ENCODE results near the gene C11orf86.
A peak's percentile ranks its signal among the peaks of the same experiment; 100 is the strongest.
"Not testable (repeated sequence)": the region's sequence is repeated elsewhere in the genome, so short reads cannot be mapped to it uniquely, and the experiment has no call there.

The C11orf86 gene

GRCh38 chr11:66974724-66975404, at the start of gene C11orf86:
TSS of gene C11orf86 (plus strand) at chr11:66975304. CDS start at chr11:66975363, 59 bp downstream.
- no peak for DNase-seq

DNA sequence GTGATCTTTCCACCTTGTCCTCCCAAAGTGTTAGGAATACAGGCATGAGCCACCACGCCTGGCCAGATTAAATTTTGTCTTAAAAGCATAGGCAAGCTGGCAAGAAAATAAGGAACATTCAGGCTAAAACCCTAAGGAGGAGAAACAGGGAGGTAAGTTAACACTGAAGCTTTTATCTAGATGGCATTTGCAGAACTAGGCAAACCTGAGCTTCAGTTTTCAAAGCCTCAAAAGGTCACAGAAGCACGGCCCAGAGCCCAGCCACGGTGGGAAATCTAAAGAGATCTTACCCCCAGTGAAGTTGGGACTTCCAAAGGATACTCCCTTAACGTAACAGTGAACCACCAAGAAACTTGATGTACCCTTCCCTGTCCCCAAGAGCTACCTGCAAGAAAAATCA, 45.4 kb upstream of the C11orf86 start:
- no peak for DNase-seq

DNA sequence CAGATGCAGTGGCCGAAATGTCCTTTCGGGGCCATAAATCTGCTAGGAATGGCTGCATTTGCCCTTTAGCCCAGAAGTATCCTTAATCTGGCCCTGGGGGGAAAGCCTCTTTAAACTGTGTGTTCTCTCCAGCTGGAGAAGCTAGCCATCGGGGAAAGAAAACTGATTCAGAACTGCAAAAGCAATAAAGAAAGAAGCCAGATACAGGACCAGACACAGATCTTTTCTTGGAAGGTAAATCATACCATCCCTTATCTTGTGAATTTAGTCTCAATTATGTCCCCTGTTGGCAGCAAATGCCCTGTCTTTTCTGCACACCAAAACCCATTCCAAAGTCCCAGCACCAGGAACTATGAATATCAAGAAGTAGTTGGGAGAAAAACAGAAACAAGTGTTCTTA, 42.6 kb upstream of the C11orf86 start:
- no peak for DNase-seq

DNA sequence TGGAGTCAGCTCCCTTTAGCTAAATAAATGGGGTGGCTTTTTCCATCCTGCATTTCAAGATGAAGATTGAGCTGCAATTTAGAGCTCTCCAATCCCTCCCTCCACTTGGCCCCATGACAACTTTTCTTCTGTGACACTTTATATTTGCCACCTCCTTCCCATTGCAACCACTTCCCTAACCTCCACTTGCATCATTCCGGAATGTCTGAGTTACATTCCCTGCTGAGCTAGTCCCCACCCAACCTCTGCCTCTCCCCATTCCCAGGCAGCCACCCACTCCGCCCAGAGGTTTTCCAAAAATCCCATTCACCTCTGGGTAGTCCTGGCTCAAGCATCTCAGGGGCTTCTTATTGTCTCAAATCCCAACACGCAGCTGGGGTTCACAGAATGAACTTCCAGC, 41.6 kb upstream of the C11orf86 start:
- DNase-seq = no peak

DNA sequence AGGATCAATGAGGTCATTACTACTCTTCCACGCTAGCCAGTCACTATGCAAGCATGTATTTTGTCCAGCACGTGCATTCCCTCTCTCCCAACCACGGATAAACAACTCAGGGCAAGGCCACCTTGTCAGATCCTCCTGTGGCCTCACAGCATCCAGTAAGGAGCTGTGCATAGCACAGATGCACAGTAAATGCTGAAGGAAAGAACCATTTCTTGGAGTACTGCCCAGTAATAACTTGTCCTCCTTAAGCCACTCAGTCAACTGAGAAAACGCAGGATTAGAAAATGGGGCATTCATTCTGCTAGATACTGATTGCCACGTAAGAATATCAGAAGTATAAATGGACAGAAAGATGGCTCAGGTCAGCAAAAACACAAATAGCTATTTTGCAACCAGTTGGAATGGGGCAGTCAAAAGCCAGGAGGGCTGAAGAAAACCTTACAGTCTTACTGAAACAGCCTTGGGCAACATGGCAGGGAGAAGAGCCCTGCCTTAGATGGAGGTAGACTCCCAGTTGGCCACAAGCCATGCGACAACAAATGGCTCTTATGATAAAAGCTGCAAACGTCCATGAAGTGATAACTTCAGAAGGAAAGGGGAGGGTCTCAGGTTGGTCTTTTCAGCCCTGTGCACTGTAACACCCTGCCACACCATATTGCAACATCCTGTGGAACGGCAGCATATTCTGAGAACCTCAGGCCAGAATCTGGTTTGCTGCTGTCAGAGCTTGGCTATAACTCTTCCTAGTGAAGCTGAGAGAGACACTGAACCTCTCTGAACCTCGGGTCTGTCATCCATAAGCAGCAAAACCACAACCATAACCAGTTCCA, 39.9 kb upstream of the C11orf86 start:
- no peak for DNase-seq

DNA sequence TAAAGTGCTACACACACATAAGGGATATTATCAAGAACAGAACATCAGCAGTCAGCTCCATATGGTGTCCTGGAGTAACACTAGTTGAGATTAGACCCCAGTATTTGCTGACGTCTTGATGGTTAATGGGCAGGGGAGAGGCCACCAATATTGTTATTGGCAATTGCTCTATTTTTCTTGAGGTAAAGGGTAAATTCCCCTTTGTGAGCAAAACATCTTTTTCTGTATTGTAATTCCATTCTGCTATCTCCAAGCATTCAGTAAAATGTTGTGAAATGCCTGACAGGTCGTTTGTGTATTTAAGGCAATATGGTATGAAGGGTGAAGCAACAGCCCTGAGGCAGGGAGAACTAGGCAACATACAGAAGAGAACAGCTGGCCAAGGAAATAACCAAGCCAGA, 38.8 kb upstream of the C11orf86 start:
- no peak for DNase-seq

DNA sequence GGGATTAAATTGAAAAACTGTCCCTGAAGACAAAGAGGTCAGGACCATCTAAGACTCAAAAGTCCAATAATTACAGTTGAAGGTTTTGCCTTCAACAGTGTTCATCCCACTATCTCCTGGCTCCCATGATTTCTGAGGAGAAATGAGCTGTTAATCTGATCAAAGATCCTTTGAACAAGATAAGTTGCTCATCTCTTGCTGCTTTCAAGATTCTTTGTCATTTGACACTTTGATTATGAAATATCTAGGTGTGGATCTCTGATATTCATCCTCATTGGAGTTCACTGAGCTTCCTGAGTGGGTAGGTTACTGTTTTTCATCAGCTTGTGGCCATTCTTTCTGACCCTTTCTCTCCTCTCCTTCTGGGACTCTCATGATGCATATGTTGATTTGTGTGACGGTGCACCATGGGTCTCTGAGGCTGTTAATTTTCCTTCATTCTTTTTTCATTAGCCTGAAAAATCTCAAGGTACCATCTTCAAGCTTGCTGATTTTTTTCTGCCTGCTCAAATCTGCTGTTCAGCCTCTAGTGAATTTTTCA, 37.8 kb upstream of the C11orf86 start:
- no peak for DNase-seq

GRCh38 chr11:66938582-66939135, 36.4 kb upstream of the C11orf86 start:
- no peak for DNase-seq

DNA sequence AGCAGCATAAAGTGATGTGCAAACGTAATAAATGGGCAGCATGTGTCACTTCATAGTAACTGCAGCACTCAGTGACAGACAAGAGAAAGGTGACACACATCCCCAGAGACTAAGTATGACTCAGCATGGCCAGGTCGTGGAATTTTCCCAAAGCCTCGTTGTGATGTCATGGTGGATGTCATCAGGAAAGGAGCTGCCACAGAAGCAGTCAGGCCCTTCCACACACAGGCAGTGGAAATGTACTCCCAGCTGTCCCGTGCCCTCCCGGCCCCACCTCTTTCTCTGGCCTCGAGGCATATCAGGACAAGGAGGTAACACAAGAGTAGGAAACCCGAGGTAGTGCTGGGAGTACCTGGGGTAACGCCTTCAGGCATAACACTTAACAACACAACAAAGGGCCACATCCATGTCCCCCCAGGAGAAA, 25.0 kb upstream of the C11orf86 start:
- DNase-seq = peak; percentile 56

DNA sequence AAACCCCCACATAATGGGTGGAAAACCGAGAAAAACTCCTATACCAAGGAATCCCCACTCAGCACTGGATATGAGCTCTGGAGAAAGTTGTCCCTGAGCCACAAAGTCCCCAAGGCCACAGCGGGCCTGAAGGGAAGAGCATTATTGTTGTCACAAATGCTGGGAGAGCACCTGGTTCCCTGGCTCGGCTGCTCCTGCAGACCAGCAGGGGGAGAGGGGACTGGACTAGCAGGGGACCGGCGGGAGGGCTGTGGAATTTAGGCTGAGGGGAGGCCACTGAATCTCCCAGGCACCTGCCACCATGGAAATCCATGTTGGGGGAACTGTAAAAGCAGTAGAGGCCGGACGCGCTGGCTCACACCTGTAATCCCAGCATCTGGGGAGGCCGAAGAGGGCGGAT, 24.0 kb upstream of the C11orf86 start:
- DNase-seq = no peak

GRCh38 chr11:66951927-66952337, 23.2 kb upstream of the C11orf86 start:
- DNase-seq = no peak

DNA sequence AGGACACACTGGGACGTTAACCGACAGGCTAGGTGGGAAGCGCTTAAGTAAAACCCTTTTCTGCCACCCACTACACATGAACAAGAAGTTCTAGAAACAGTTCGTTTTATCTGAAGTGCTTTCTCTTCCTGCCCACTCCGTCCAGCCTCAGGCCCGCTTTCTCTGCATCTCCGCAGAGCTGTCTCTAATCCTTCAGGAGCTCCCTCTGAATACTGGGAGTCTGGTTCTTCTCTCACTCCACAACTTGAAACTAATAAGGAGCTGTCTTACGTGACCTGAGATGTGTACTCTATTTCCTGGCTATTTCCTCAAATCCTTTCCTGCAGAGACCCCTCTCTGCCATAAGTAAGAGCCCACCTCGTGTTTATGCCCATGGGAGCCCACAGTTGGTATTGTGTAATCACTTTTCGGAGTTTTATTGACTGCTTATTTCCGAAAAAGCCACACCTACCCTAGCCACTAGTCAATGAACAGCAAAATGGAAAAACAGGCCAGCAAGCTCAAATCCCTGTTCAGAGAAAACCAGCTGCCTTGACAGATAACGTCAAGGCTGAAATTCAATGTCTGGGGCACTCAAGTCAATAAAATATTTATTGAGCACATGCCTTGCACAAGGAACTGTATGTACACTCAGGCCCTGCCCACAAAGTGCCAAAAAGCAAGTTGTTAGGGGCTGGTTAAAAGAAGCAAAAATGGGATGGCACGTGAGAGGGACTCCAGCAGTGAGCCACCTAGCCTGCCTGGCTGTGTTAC, 21.8 kb upstream of the C11orf86 start:
- no peak for DNase-seq

DNA sequence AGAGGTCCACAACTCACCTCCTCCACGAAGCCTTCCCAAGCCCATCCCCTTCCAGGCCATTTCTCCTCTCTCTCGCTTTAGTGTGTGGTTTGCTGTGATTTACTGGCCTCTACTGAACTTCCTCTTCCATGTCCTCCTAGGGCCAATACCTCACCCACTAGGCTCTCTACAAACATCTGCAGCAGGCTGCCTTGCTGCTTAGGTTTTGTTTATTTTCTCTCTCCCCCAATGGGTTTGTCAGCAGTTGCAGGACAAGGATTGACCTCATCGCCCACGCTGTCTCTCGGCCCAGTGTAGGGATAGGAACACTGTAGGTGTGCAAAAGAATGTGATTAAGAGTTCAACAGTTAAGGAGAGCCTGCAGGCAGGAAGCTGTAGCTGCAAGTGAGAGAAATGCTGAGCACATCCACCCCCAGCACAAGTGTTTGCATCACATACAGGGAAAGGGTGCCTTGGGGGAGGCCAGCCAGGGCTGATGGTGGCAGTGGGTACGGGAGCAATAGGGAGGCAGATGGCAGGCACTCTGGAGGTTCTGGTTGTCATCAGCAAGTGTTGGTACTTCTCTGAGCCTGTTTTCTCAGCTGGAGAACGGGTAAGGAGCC, 18.3 kb upstream of the C11orf86 start:
- DNase-seq = no peak

GRCh38 chr11:66957971-66958231, 17.2 kb upstream of the C11orf86 start:
- DNase-seq = no peak

DNA sequence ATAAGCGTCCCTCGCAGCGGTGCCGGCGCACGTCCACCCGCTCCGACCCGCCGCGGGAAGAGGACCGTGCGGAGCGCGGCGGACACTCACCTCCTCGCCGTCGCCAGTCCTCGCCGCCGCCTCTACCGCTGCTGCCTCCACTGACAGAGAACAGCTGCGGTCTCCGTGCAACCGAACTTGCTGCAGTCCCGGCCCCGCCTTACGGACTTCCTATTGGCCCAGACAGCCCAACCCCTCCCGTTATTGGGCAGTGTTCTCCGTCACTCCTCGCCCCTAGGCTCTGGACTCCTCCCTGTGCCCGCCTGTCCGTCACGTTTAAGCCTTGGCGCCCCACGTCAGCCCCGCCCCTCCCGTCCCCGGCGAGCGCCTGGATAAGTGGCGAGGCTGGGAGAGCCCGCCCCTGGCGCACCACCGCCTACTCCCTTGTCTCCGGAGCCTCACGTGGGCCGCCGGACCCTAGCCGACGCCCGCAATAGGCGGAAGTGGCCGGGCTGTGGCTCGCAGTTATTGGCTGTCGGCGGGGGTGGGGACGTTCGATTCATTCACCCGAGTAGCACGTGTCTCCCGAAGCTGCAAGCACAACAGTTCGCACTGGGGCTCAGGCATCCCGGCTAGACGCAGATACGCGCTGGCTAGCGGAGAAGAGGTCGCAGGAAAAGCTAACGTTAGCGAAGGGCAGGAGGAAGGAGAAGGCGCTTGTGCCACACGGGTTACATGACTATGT, 16.7 kb upstream of the C11orf86 start, which contains the start of gene PC:
TSS of gene PC (minus strand) at position 152 of the 724 bp plus-strand sequence. CDS start 86,224 bp downstream, outside the sequence.
- DNase-seq = peak; percentile 99

GRCh38 chr11:66958956-66959274, 16.2 kb upstream of the C11orf86 start:
- DNase-seq = no peak

GRCh38 chr11:66961691-66962213, 13.4 kb upstream of the C11orf86 start:
- DNase-seq = not testable (repeated sequence)

- no peak for DNase-seq
These were observed 12.9 kb upstream of the C11orf86 start for GRCh38 chr11:66962247-66962646.

GRCh38 chr11:66962801-66963200, 12.3 kb upstream of the C11orf86 start:
- DNase-seq = no peak

DNA sequence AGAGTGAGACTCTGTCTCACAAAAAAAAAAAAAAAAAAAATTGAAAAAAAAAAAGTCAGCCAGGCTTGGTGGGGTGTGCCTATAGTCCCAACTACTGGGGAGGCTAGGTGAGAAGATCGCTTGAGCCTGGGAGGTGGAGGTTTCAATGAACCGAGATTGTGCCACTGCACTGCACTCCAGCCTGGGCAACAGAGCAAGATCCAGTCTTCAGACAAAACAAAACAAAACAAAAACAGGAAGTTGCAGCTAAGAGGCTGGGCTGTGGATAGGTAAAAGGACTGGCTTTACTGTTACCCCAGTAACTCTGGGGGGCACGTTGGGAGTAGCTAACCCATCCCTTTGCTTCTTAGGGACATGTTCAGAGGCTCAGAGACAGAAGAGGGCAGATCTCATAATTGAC, 10.6 kb upstream of the C11orf86 start:
- no peak for DNase-seq

- no peak for DNase-seq
These were observed 8.8 kb upstream of the C11orf86 start for GRCh38 chr11:66966351-66966750.
